Measurements from ENCODE around the gene RAPGEF1.
"Not testable (repeated sequence)": the region's sequence is repeated elsewhere in the genome, so short reads cannot be mapped to it uniquely, and the experiment has no call there.

Gene RAPGEF1

GRCh38 chr9:131739959-131740648, at the start of gene RAPGEF1:
RAPGEF1 (minus strand) TSS chr9:131740076; CDS start chr9:131739830, 246 bp downstream.
- peak; percentile 60 for DNase-seq (ENCODE audit: low read depth)

- DNase-seq (ENCODE audit: low read depth): no peak
Measured at GRCh38 chr9:131788851-131789250, 49.0 kb upstream of the RAPGEF1 start.

GRCh38 chr9:131787838-131788237, 48.0 kb upstream of the RAPGEF1 start:
- DNase-seq (ENCODE audit: low read depth): no peak

GRCh38 chr9:131784748-131785501, 45.0 kb upstream of the RAPGEF1 start:
- no peak for DNase-seq (ENCODE audit: low read depth)

GRCh38 chr9:131781069-131781468, 41.2 kb upstream of the RAPGEF1 start:
- DNase-seq (ENCODE audit: low read depth): no peak

GRCh38 chr9:131776473-131776872, 36.6 kb upstream of the RAPGEF1 start:
- no peak for DNase-seq (ENCODE audit: low read depth)

- DNase-seq (ENCODE audit: low read depth): no peak
Measured at GRCh38 chr9:131776036-131776435, 36.2 kb upstream of the RAPGEF1 start.

- no peak for DNase-seq (ENCODE audit: low read depth)
Measured at GRCh38 chr9:131774636-131775035, 34.8 kb upstream of the RAPGEF1 start.

GRCh38 chr9:131773911-131774379, 34.1 kb upstream of the RAPGEF1 start:
- no peak for DNase-seq (ENCODE audit: low read depth)

- DNase-seq (ENCODE audit: low read depth): no peak
Measured at GRCh38 chr9:131772940-131773339, 33.1 kb upstream of the RAPGEF1 start.

- no peak for DNase-seq (ENCODE audit: low read depth)
Measured at GRCh38 chr9:131771646-131772045, 31.8 kb upstream of the RAPGEF1 start.

GRCh38 chr9:131769361-131769760, 29.5 kb upstream of the RAPGEF1 start:
- no peak for DNase-seq (ENCODE audit: low read depth)

- DNase-seq (ENCODE audit: low read depth): no peak
Measured at GRCh38 chr9:131764568-131764967, 24.7 kb upstream of the RAPGEF1 start.

- DNase-seq (ENCODE audit: low read depth): peak; percentile 53
Measured at GRCh38 chr9:131762356-131762932, 22.6 kb upstream of the RAPGEF1 start.

- DNase-seq (ENCODE audit: low read depth): no peak
Measured at GRCh38 chr9:131759017-131759647, 19.3 kb upstream of the RAPGEF1 start.

- no peak for DNase-seq (ENCODE audit: low read depth)
Measured at GRCh38 chr9:131757549-131757948, 17.7 kb upstream of the RAPGEF1 start.

- DNase-seq (ENCODE audit: low read depth): peak; percentile 81
Measured at GRCh38 chr9:131755541-131756198, 15.8 kb upstream of the RAPGEF1 start.

- no peak for DNase-seq (ENCODE audit: low read depth)
Measured at GRCh38 chr9:131754846-131755245, 15.0 kb upstream of the RAPGEF1 start.

GRCh38 chr9:131753751-131754150, 13.9 kb upstream of the RAPGEF1 start:
- not testable (repeated sequence) for DNase-seq (ENCODE audit: low read depth)

GRCh38 chr9:131752231-131752884, 12.5 kb upstream of the RAPGEF1 start:
- no peak for DNase-seq (ENCODE audit: low read depth)

GRCh38 chr9:131748411-131748955, 8.6 kb upstream of the RAPGEF1 start:
- DNase-seq (ENCODE audit: low read depth): no peak

All from stimulated activated CD8-positive, alpha-beta memory T cell treated with anti-CD3 and anti-CD28 coated beads, Interleukin-15, amount 100 ng/mL, for 1 hour (primary cell).